IMR-90 (cell line): Measurements from ENCODE around the gene HPS4. TPM values are rescaled to one million over a fixed set of nuclear protein-coding genes. Genes with fewer than 3 reads are reported as not detected.

Experiments
- ATAC-seq: fragments of 200-7000 bp; cut with Tn5 transposase; 2 replicates; pipeline ENCODE4 v1.9.1; 2020; ENCODE audit warnings: low read depth, mild to moderate bottlenecking, moderate library complexity
- BruUV-seq: library from RNA; stranded (reverse); fragments of 400-500 nt; replicated peaks from 2 replicates; lab custom pipeline; 2021; lab: Mats Ljungman, UMichigan
- CTCF ChIA-PET: fragments of 300-600 bp; formaldehyde crosslinking; extraction: SDS; loops from one replicate; lab custom pipeline; 2021; ENCODE audit warnings: antibody characterized with exemption; lab: Yijun Ruan, JAX
- POLR2A ChIA-PET: fragments of 300-600 bp; sonication (Branson Sonifier 250); formaldehyde crosslinking; loops from one replicate; lab custom pipeline; 2022; ENCODE audit warnings: antibody characterized with exemption; ENCODE audit not compliant: unreplicated experiment; lab: Charles Lee
- DNase-seq: peaks from one replicate; pipeline ENCODE4 v3.0.0; 2013
- H2AFZ ChIP-seq: replicated peaks from 2 replicates; pipeline ENCODE3; 2013; ENCODE audit warnings: low read length, mild to moderate bottlenecking; ENCODE audit not compliant: poor library complexity
- H2AK5ac ChIP-seq: 2 replicates; pipeline ENCODE4 v1.6.1; 2013; ENCODE audit warnings: low read depth, low read length, inconsistent platforms
- H2AK9ac ChIP-seq: replicated peaks from 2 replicates; pipeline ENCODE3; 2013; ENCODE audit warnings: mild to moderate bottlenecking, low read depth, low read length, moderate library complexity; ENCODE audit not compliant: poor library complexity
- H2BK120ac ChIP-seq: 2 replicates; pipeline ENCODE4 v1.6.1; 2013; ENCODE audit warnings: low read depth, low read length, inconsistent platforms
- H2BK15ac ChIP-seq: 3 replicates; pipeline ENCODE4 v1.6.1; 2013; ENCODE audit warnings: low read depth, low read length, inconsistent platforms
- H2BK20ac ChIP-seq: 2 replicates; pipeline ENCODE4 v1.6.1; 2013; ENCODE audit warnings: low read depth, mild to moderate bottlenecking, inconsistent platforms, low read length, moderate library complexity
- H2BK5ac ChIP-seq: 2 replicates; pipeline ENCODE4 v1.6.1; 2013; ENCODE audit warnings: mild to moderate bottlenecking, low read depth, low read length, inconsistent platforms; ENCODE audit not compliant: poor library complexity, severe bottlenecking
- H3K14ac ChIP-seq: replicated peaks from 2 replicates; pipeline ENCODE4 v1.6.1; 2013; ENCODE audit warnings: low read depth, low read length, inconsistent platforms
- H3K18ac ChIP-seq: 2 replicates; pipeline ENCODE4 v1.6.1; 2013; ENCODE audit warnings: low read depth, low read length, control low read depth
- H3K23ac ChIP-seq: 2 replicates; pipeline ENCODE4 v1.6.1; 2013; ENCODE audit warnings: low read depth, low read length, inconsistent platforms
- H3K27ac ChIP-seq: 2 replicates; pipeline ENCODE4 v1.5.1; 2013; ENCODE audit warnings: mild to moderate bottlenecking, control low read depth, low read length; ENCODE audit not compliant: insufficient read depth
- H3K27me3 ChIP-seq: 2 replicates; pipeline ENCODE4 v1.6.1; 2013; ENCODE audit warnings: low read length; ENCODE audit not compliant: control insufficient read depth, insufficient read depth
- H3K36me3 ChIP-seq: 2 replicates; pipeline ENCODE4 v1.6.1; 2013; ENCODE audit warnings: low read length, mixed read lengths; ENCODE audit not compliant: control insufficient read depth, insufficient read depth
- H3K4ac ChIP-seq: 2 replicates; pipeline ENCODE4 v1.6.1; 2013; ENCODE audit warnings: low read depth, low read length, inconsistent platforms
- H3K4me1 ChIP-seq: 2 replicates; pipeline ENCODE4 v1.6.1; 2013; ENCODE audit warnings: low read length, mixed read lengths; ENCODE audit not compliant: control insufficient read depth, insufficient read depth
- H3K4me2 ChIP-seq: 2 replicates; pipeline ENCODE4 v1.6.1; 2013; ENCODE audit warnings: low read depth, mild to moderate bottlenecking, control low read depth, low read length, moderate library complexity
- H3K4me3 ChIP-seq: 2 replicates; pipeline ENCODE4 v1.5.1; 2013; ENCODE audit warnings: low read depth, mild to moderate bottlenecking, control low read depth, low read length, moderate library complexity; ENCODE audit not compliant: insufficient read depth
- H3K56ac ChIP-seq: 2 replicates; pipeline ENCODE4 v1.6.1; 2013; ENCODE audit warnings: low read length, inconsistent platforms; ENCODE audit not compliant: insufficient read depth; ENCODE audit errors: extremely low read depth
- H3K79me1 ChIP-seq, 2 experiments: 2 replicates each; pipeline ENCODE4 v1.6.1; 2013; ENCODE audit warnings: low read length in 2 of 2, inconsistent platforms in 1 of 2, low read depth in 1 of 2
- H3K9ac ChIP-seq: 2 replicates; pipeline ENCODE4 v1.6.1; 2013; ENCODE audit warnings: low read depth, low read length, control low read depth
- H3K9me1 ChIP-seq: 2 replicates; pipeline ENCODE4 v1.6.1; 2013; ENCODE audit warnings: low read length, inconsistent platforms; ENCODE audit not compliant: insufficient read depth
- H3K9me3 ChIP-seq: 2 replicates; pipeline ENCODE4 v1.6.1; 2013; ENCODE audit warnings: low read length; ENCODE audit not compliant: control insufficient read depth, insufficient read depth
- H4K20me1 ChIP-seq: 2 replicates; pipeline ENCODE4 v1.6.1; 2013; ENCODE audit warnings: low read length, inconsistent platforms; ENCODE audit not compliant: insufficient read depth
- H4K5ac ChIP-seq: 2 replicates; pipeline ENCODE4 v1.6.1; 2013; ENCODE audit warnings: mild to moderate bottlenecking, low read depth, low read length, control low read depth
- H4K8ac ChIP-seq, 2 experiments: 2 replicates each; pipeline ENCODE4 v1.6.1; 2013; ENCODE audit warnings: low read depth in 2 of 2, low read length in 2 of 2, control low read depth in 1 of 2, inconsistent platforms in 1 of 2
- H4K91ac ChIP-seq: 2 replicates; pipeline ENCODE4 v1.6.1; 2013; ENCODE audit warnings: low read depth, low read length, inconsistent platforms; ENCODE audit not compliant: insufficient read depth
- CEBPB ChIP-seq: IDR thresholded peaks from 2 replicates; pipeline ENCODE4 v1.6.1; 2012; ENCODE audit warnings: low read depth, low read length, improper control_type of control experiment
- CHD1 ChIP-seq: IDR thresholded peaks from 2 replicates; pipeline ENCODE4 v1.6.1; 2012; ENCODE audit warnings: low read depth, low read length, improper control_type of control experiment
- FOS ChIP-seq: fragments of 150-350 bp; IDR thresholded peaks from 2 replicates; pipeline ENCODE4 v1.6.1; 2016; ENCODE audit warnings: low read depth, low read length
- MAZ ChIP-seq: IDR thresholded peaks from 2 replicates; pipeline ENCODE4 v1.6.1; 2012; ENCODE audit warnings: low read depth, mild to moderate bottlenecking, low read length, improper control_type of control experiment, moderate library complexity, borderline replicate concordance
- NFE2L2 ChIP-seq: fragments of 150-350 bp; IDR thresholded peaks from 2 replicates; pipeline ENCODE4 v1.6.1; 2016; ENCODE audit warnings: low read depth, mild to moderate bottlenecking, low read length
- SMC3 ChIP-seq: fragments of 150-350 bp; IDR thresholded peaks from 2 replicates; pipeline ENCODE4 v1.6.1; 2016; ENCODE audit warnings: low read depth, mild to moderate bottlenecking, antibody characterized with exemption, low read length, moderate library complexity
- WGBS, 2 experiments: methylation state at CpG; one replicate each; pipeline versions ENCODE4 v1.1.5 to v1.1.7; 2013; ENCODE audit warnings: missing lambda C conversion rate in 2 of 2; ENCODE audit not compliant: insufficient read length in 1 of 2; ENCODE audit errors: extremely low coverage in 2 of 2; 5-methylcytosine and 5-hydroxymethylcytosine counted together
- dilution Hi-C: fragments of 300-500 bp; cut with HindIII; formaldehyde crosslinking; loops from one replicate; pipeline ENCODE4 v1.14.3; 2018; ENCODE audit warnings: low sequenced_read_pairs; ENCODE audit not compliant: unreplicated experiment
- in situ Hi-C: fragments of 300-500 bp; cut with MboI; formaldehyde crosslinking; loops from 3 replicates; pipeline ENCODE4 v1.14.3; 2019; ENCODE audit warnings: low sequenced_read_pairs, inconsistent platforms, mixed read lengths
- intact Hi-C: fragments of 100-400 bp; cut with micrococcal nuclease; formaldehyde crosslinking; loops from 2 replicates; pipeline ENCODE4 v1.10.0; 2022
- polyA plus RNA-seq, 3 experiments: library from polyadenylated mRNA; depleted of rRNA; stranded (reverse); fragments of >200 nt; gene quantifications; 2 replicates each; pipeline ENCODE4 v1.2.3, GENCODE V29; 2012; ENCODE audit warnings: low replicate concordance in 1 of 3
- total RNA-seq: library from RNA; depleted of rRNA; stranded (reverse); fragments of >200 nt; gene quantifications from 2 replicates; pipeline ENCODE4 v1.2.3, GENCODE V29; 2012

HPS4 gene
- total and polyA plus RNA-seq, 2 of the 4 experiments (the other 2 are of a cell fraction), result 15.8 to 19.0 TPM

DNA sequence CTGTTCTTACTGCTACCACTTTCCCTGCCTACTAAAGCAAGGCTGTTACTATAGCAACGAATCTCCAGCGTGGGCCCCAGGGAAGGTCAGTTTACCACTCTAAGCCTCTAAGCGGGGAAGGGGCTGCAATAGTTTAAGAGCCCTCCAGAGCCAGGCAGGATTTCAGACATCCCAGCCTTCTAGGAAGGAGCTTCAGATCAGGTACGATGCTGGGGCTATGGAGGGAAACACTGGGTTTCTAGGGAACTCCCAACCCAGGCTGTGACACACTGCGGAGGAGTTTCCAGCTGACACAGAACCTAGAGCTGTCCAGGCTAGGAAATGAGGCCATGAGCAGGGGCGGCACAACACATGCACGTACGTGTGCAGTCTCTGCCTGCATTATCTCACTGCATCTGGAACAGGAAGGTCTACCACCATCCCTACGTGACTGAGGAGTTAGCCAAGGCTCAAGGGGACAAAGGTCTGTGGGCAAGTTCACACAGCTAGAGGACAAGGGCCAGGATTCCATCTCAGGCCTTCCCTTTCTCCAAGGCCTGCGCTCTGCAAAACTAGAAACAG is 20.4 kb downstream of the HPS4 start:
- intact Hi-C loops, result no loop called here
- Histone ChIP-seq H3K36me3 (peaks cover 49% of the 10 kb centered on the region), H2AFZ (no peak overlapping the region), H3K79me1 (peaks cover 3 to 11% of the 10 kb centered on the region in 2 experiments; a peak in 3 of 4 replicates), H2AK5ac (no peak overlapping the region), H2AK9ac (no peak overlapping the region), H3K14ac (no peak overlapping the region), H2BK5ac (no peak overlapping the region), H2BK20ac (no peak overlapping the region), H3K27me3 (no peaks in the 10 kb centered on the region), H3K9me3 (no peaks in the 10 kb centered on the region), H3K9ac (no peak overlapping the region), H4K91ac (no peak overlapping the region), H3K27ac (no peak overlapping the region), H3K9me1 (no peaks in the 10 kb centered on the region; the same call in 1 of the 2 replicates), H3K4me1 (no peaks in the 10 kb centered on the region), H3K4me3 (no peak overlapping the region), H3K4ac (no peak overlapping the region), H4K5ac (no peak overlapping the region), H4K8ac (no peak overlapping the region), H3K56ac (no peak overlapping the region), H3K23ac (no peak overlapping the region), H3K18ac (no peak overlapping the region), H3K4me2 (no peak overlapping the region), H4K20me1 (0 out of 2 replicates have a peak, but pooled peaks cover 6% of the 10 kb centered on the region), H2BK15ac (no peak overlapping the region), H2BK120ac (no peak overlapping the region)
- TF ChIP-seq SMC3 (no peak), CHD1 (no peak), CEBPB (no peak), MAZ (no peak), FOS (no peak), NFE2L2 (no peak)
- DNase-seq (peak; percentile 19), ATAC-seq (no peak)
- CTCF ChIA-PET, result interaction anchor here (1.2 kb wide), 1 partner anchor 95 kb away, joined by 3 read pairs; no protein-coding TSS in a partner anchor
- dilution Hi-C loops, result no loop called here
- no TSS peak for BruUV-seq
- 89% methylated on average over 3 of the region's 10 CpGs; no CpG with 5 or more reads in 1 of the 2 experiments for WGBS, 2 experiments
- POLR2A ChIA-PET, result no interaction called here
- in situ Hi-C loops, result loop anchor here (5.0 kb wide), 1 partner anchor 61 kb away; no protein-coding TSS in a partner anchor
